Lung (tissue), 12 donors: Measurements from ENCODE around the gene STPG1. TPM values are rescaled to one million over a fixed set of nuclear protein-coding genes. Genes with fewer than 3 reads are reported as not detected.

ENCODE experiments used
- ATAC-seq: fragments of 200-7000 bp; cut with Tn5 transposase; one replicate; pipeline ENCODE4 v1.9.1; 2020; ENCODE audit warnings: moderate number of reproducible peaks; ENCODE audit not compliant: insufficient read depth, low FRiP score
- DNase-seq, 3 donors: peaks; one replicate each; pipeline ENCODE4 v3.0.0-alpha.2; 2013 to 2017
- H3K27ac ChIP-seq, 2 donors: one replicate each; pipeline ENCODE4 v1.5.1; 2013; ENCODE audit warnings: mild to moderate bottlenecking in 2 of 2, moderate library complexity in 2 of 2, control low read depth in 1 of 2, inconsistent platforms in 1 of 2, low read depth in 1 of 2, low read length in 1 of 2
- H3K27me3 ChIP-seq, 3 donors: one replicate each; pipeline ENCODE4 v1.5.1; 2013; ENCODE audit warnings: low read length in 2 of 3; ENCODE audit not compliant: control insufficient read depth in 3 of 3, insufficient read depth in 3 of 3
- H3K36me3 ChIP-seq, 4 donors: one replicate each; pipeline ENCODE4 v1.5.1; 2013; ENCODE audit warnings: low read length in 4 of 4, mild to moderate bottlenecking in 1 of 4, moderate library complexity in 1 of 4; ENCODE audit not compliant: control insufficient read depth in 4 of 4, insufficient read depth in 4 of 4
- H3K4me1 ChIP-seq, 5 donors: one replicate each; pipeline ENCODE4 v1.5.1; 2013; ENCODE audit warnings: low read length in 5 of 5, mild to moderate bottlenecking in 2 of 5, moderate library complexity in 1 of 5; ENCODE audit not compliant: control insufficient read depth in 5 of 5, insufficient read depth in 5 of 5
- H3K4me3 ChIP-seq: one replicate; pipeline ENCODE4 v1.5.1; 2013; ENCODE audit warnings: mild to moderate bottlenecking, control low read depth, moderate library complexity
- H3K9ac ChIP-seq, 2 donors: one replicate each; pipeline ENCODE4 v1.5.1; 2013; ENCODE audit warnings: low read length in 2 of 2, control low read depth in 1 of 2; ENCODE audit not compliant: insufficient read depth in 1 of 2
- H3K9me3 ChIP-seq, 4 donors: one replicate each; pipeline ENCODE4 v1.5.1; 2013; ENCODE audit warnings: low read length in 3 of 4, mild to moderate bottlenecking in 1 of 4, moderate library complexity in 1 of 4; ENCODE audit not compliant: control insufficient read depth in 4 of 4, insufficient read depth in 3 of 4
- WGBS, 2 donors: extraction: QIAGEN DNeasy Blood & Tissue Kit; methylation state at CpG; one replicate each; pipeline ENCODE4 v1.1.7; 2013; 5-methylcytosine and 5-hydroxymethylcytosine counted together
- polyA plus RNA-seq, 2 donors: library from polyadenylated mRNA; stranded (reverse); fragments of 200-250 nt; gene quantifications; one replicate each; pipeline ENCODE4 v1.2.1, GENCODE V29; 2013
- total RNA-seq, 2 donors: library from RNA; depleted of rRNA in 1 of 2; stranded (reverse); fragments of >200 nt in 1 of 2; gene quantifications; one replicate each; pipeline ENCODE4 v1.2.1, GENCODE V29; 2014 to 2021
- TF ChIP-seq, protein P1 (sequence below): IDR thresholded peaks from 2 replicates; pipeline ENCODE4 v1.5.1; 2012; ENCODE audit warnings: mild to moderate bottlenecking; ENCODE audit errors: control extremely low read depth, extremely low read depth
- donor health status: control.
- donor health status: control.
- donor health status: Bipolar disorder and iron deficiency.
- donor health status: healthy.
- donor health status: DM: yes; HTN: yes; CAD: no.

The STPG1 gene
- total and polyA plus RNA-seq, 4 donors = 6.7 to 13.5 (median 9.8) TPM

DNA sequence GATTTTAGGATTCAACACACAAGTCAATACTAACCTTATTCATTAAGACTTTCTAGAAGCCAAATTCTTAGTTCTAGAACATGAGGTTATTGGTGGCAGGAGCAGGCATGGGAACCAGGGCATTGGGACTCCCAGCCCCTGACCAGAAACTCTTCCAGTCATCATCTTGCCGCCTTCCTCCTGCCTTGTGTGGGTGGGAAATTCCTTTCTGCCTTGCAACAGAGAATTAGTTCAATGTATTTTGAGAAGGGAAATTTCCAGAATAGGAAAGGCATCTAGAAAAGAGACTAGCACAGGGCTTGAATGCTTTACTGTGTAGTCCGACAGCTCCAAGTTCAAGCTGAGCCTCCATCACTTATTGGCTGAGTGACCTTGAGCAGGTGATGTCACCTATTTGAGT is 85.7 kb downstream of the STPG1 start:
- no peak overlapping the region for H3K4me3 ChIP-seq
- H3K9me3 ChIP-seq = no peaks in the 10 kb centered on the region
- H3K9ac ChIP-seq = no peak overlapping the region
- peaks cover 0 to 1% (median 0%) of the 10 kb centered on the region in 5 donors for H3K4me1 ChIP-seq
- WGBS, 2 donors = 91 to 94% methylated on average over 2 of the region's 2 CpGs
- ATAC-seq (no peak), DNase-seq (no peak)
- no peak overlapping the region for H3K27ac ChIP-seq
- TF ChIP-seq, protein P1, sequence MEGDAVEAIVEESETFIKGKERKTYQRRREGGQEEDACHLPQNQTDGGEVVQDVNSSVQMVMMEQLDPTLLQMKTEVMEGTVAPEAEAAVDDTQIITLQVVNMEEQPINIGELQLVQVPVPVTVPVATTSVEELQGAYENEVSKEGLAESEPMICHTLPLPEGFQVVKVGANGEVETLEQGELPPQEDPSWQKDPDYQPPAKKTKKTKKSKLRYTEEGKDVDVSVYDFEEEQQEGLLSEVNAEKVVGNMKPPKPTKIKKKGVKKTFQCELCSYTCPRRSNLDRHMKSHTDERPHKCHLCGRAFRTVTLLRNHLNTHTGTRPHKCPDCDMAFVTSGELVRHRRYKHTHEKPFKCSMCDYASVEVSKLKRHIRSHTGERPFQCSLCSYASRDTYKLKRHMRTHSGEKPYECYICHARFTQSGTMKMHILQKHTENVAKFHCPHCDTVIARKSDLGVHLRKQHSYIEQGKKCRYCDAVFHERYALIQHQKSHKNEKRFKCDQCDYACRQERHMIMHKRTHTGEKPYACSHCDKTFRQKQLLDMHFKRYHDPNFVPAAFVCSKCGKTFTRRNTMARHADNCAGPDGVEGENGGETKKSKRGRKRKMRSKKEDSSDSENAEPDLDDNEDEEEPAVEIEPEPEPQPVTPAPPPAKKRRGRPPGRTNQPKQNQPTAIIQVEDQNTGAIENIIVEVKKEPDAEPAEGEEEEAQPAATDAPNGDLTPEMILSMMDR = no peak
- H3K27me3 ChIP-seq = peaks cover 0 to 5% (median 0%) of the 10 kb centered on the region in 3 donors
- no peaks in the 10 kb centered on the region for H3K36me3 ChIP-seq

DNA sequence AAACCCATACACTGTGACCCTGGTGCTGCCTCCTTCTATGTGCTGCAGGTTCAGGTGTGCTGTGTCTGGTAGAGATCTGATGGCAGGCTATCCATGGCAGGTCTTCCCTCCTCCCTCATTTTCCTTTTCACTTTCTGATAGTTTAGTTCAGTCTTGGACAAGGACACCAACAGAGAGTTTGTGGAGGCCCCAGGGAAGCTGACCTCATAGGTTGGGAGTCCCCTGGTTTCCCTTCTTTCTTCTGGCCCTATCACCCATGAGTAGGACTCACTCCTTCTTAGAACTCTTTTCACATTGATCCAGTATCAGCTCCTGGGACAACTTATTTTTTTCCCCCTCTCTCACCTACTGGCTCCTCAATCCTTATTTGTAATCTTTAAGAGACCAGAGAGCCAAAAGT is 86.1 kb downstream of the STPG1 start:
- DNase-seq (no peak), ATAC-seq (no peak)
- H3K27me3 ChIP-seq = peaks cover 0 to 5% (median 0%) of the 10 kb centered on the region in 3 donors
- no peaks in the 10 kb centered on the region for H3K9me3 ChIP-seq
- no peak overlapping the region for H3K4me3 ChIP-seq
- H3K4me1 ChIP-seq = peaks cover 0 to 5% (median 0%) of the 10 kb centered on the region in 5 donors
- no peak overlapping the region for H3K9ac ChIP-seq
- TF ChIP-seq, protein P1 = no peak
- no peak overlapping the region for H3K27ac ChIP-seq
- no peaks in the 10 kb centered on the region for H3K36me3 ChIP-seq

DNA sequence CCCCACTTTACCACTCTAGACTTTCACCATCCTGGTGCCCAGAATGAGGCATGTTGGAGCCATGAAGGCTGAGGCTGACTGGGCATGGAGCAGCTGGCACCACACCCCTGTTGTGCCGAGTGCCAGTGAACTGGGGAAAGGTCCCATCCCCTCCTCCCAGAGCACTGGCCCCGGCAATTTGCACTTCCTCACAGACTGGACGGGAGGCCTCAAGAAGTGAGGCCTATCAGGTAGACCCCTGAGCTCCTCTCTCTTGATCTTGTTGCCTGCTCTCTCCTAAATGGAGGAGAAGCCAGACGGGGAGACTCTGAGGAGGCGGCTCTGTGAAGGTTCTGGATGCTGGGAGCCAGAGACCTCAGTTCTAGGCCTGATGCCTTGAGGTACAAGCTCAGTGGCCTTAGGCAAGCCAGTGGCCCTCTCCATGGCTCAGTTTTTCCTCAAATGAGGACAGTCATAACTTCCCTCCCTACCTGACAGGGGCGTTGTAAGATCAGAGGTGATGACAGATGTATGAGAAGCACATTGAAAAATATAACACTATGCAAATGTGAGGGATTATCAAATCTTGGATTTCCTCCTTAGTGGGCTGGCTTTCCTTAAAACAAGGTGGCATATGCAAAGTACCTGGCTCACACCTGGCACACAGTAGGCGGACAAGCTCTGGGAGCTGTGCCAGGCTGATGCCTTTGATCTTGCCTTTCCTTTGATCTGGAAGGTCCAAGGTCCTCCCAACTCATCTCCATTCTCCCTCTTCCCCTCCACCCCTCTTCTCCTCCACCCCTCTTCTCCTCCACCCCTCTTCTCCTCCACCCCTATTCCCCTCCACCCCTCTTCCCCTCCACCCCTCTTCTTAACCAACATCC is 87.8 kb downstream of the STPG1 start:
- DNase-seq (no peak), ATAC-seq (no peak)
- H3K27me3 ChIP-seq = peaks cover 0 to 6% (median 5%) of the 10 kb centered on the region in 3 donors
- no peak overlapping the region for H3K9ac ChIP-seq
- WGBS, 2 donors = 84 to 89% methylated on average over 7 of the region's 7 CpGs
- peaks cover 0 to 20% (median 0%) of the 10 kb centered on the region in 5 donors for H3K4me1 ChIP-seq
- TF ChIP-seq, protein P1 = no peak
- H3K4me3 ChIP-seq = no peak overlapping the region
- no peak overlapping the region for H3K27ac ChIP-seq
- H3K9me3 ChIP-seq = no peaks in the 10 kb centered on the region
- H3K36me3 ChIP-seq = no peaks in the 10 kb centered on the region
